HK-2 (cell line): ENCODE measurements around the gene DUT.
A peak's percentile ranks its signal among the peaks of the same experiment; 100 is the strongest.
"Not testable (repeated sequence)": the region's sequence is repeated elsewhere in the genome, so short reads cannot be mapped to it uniquely, and the experiment has no call there.

Experiments
- DNase-seq: peaks from one replicate; pipeline ENCODE4 v3.0.0-alpha.2; 2018; ENCODE audit not compliant: unreplicated experiment

The DUT gene

GRCh38 chr15:48330855-48331795 is at the start of gene DUT:
Gene DUT, plus strand, starts transcription at chr15:48331429. Its CDS starts 87 bp downstream, at chr15:48331516.
- DNase-seq = peak; percentile 77

DNA sequence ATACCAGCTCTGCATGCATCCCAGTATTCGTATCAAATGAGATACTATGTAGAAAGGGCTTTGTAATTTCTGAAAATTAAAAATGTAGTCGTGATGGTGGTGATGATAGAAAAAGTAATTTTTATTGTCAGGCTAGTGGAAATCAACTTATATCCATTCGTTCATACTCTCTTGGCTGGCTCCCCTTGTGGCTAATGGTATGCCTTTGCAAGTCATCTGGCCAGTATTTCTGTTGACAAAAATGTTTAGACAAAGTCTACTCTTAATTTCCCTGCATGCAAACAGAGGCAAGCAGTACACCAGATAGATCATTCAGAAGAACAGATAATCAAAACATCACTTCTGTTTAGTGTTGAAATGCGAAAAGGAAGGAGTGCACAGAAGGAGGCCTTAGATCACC is 49.6 kb upstream of the DUT start:
- no peak for DNase-seq

DNA sequence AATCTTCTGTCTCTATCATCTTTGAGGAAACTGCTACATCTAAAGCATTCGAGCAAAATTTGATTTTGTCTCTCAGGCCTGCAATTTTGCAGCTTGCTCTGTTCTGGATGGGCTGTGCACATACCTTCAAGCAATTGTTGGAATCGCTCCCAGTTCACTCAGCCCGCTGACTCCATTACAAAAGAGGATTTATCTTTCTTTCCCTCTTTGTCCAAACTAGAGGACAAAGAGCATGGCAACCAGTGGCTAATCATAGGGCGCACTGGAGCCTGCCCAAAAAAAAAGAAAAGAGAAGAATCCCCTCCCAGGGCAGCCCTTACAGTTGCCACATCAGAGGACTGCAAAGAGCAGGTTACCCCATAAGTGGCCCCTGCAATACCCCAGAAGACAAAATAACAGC is 49.0 kb upstream of the DUT start:
- no peak for DNase-seq

DNA sequence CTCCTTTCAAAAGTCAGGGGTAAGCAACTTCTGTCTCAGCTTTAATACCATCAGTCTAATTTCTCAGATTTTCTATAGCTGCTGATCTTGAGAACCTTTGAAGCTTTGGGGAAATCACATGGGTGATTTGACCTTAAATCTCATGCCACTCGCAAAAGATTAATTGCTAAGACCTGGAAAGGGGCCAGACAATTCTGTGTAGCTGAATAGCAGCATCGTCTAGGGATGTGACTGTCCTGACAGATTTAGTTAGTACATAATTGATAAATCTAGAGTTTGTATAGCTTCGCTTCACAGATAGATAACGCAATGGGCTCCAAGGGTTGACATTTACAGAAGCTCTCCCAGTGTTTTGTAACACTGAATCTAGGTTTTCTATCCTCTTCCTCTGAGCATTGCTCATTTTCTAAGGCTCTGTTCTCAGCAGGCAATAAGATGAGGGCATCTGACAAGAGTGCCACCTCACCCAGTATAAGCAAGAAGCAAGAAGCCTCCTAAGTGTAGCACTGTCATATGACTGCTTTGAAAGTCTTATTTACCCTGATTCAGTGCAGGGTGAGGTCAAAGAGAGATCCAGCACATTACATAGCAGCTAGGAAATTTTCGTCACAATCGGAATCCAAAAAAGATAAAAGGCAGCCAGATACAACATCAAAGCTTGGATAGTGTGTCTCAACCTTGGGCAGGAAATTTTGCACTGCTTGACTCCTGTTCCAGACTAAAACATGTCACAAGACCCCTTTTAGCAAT is 47.7 kb upstream of the DUT start:
- no peak for DNase-seq

DNA sequence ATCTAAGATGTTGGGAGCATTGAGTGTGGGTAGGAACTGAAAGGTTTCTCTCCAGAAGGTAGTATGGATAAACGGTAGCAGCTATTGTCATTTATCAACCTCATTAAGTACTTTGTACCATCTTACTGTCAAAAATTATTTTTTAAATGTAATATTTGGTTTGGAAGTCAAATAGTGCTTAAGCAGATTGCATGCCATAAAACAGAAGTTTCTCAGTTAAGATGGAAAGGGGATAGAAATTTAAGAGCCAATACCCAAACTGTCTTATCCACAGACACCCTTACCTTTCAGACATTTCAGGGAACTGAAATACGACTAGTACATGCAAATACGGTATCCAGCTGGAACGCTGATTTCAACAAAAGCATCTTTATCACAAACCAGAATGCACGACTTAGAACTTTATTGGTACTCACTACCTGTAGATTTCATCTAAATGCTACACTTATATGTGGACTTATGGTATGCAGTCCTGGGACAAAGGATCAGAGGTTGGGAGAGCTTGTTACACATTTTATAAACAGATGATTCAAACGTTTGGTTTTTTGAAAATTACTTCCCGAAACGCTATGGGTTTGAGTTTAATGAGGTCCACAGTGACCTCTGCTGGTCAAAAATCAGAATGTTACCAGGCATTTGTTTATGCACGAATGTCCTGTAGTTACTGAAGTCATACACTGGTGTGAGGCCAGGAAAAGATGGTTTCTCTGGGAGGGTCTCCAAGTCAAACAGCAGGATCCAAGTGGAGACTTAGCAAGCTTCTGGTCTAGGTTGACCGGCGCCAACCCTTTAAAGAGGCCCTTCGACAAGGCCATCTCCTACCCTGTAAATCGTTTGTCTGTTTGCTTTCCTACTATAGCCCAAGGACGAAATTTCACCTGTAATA is 45.7 kb upstream of the DUT start:
- peak; percentile 13 for DNase-seq

GRCh38 chr15:48289628-48290027 is 41.6 kb upstream of the DUT start:
- no peak for DNase-seq

GRCh38 chr15:48292458-48292857 is 38.8 kb upstream of the DUT start:
- DNase-seq = no peak

- no peak for DNase-seq
Observed at GRCh38 chr15:48297668-48298067, 33.6 kb upstream of the DUT start.

GRCh38 chr15:48298914-48299313 is 32.3 kb upstream of the DUT start:
- no peak for DNase-seq

DNA sequence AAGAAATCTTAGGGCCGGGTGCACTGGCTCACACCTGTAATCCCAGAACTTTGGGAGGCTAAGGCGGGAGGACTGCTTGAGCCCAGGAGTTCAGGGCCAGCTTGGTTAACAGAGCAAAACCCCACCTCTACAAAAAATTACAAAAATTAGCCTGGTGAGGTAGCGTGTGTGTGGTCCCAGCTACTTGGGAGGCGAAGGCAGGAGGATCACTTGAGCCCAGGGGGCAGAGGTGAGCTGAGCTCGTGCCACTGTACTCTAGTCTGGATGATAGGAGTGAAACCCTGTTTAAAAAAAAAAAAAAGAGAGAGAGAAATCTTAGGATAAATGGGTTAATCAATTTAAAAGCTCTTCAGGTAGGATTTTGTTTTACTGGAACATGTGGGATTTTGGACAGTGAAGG is 31.2 kb upstream of the DUT start:
- no peak for DNase-seq

DNA sequence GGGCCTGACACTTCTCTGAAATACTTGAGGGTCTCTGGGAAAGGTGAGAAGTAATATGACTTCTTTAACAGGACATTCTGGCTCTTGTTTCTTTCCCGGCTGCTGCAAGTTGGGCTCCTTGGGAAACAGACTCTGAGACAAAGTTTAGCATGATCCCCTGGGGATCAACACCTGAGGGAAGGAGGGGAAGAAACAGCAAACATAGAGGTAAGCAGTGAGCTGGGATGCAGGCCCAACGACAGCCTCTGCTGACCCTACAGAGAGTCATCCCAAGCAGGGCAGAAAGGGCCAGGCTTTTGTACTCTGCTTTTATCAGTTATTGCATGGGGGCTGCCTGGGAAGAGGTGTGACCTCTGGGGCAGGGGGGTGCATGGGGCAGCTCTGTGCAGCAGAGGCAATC is 26.8 kb upstream of the DUT start:
- DNase-seq = no peak

DNA sequence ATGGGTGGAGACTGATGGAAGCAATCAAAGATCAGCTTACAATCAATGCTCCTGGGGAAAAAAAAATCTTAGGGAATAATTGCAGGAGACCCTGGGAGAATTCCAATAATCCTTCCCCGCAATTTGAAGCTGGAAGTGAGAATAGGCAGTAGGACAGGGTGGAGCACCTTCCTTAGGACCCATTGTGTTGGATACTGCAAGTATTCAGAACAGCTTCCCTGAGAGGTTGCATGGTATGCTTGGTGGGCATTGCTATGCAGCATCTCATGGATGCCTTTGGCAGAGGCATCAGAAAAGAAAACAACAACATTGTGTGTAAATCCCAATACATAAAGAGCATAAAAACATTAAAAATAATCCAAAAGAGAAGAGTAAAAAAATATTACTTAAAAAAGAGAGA is 24.6 kb upstream of the DUT start:
- no peak for DNase-seq

DNA sequence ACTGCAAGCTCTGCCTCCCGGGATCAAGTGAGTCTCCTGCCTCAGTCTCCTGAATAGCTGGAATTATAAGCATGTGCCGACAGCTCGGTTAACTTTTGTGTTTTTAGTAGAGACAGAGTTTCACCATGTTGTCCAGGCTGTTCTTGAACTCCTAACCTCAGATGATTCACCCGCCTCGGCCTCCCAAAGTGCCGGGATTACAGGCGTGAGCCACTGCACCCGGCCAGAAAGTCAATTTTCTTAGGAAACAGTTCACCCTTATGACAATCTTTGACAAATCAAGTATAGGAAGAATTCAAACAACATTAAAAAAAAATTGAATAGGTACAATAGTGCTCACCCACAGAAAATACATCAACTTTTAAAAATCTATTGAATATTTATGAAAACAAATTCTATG is 23.6 kb upstream of the DUT start:
- no peak for DNase-seq

DNA sequence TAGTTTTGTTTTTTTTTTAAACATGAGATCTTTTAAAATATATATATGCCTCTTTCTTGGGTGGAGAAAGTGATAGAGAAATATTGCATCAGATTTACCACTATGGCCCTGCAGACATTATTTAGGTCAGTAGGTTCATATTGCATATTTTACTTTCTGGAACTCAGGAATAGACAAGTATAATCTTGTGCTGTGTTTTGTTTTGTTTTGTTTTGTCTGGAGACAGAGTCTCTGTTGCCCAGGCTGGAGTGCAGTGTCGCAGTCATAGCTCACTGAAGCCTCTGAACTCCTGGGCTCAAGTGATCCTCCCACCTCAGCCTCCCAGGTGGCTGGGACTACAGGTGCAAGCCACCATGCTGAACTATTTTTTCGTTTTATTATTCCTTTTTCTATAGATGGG is 21.5 kb upstream of the DUT start:
- DNase-seq = no peak

- no peak for DNase-seq
Observed at GRCh38 chr15:48313216-48313615, 18.0 kb upstream of the DUT start.

DNA sequence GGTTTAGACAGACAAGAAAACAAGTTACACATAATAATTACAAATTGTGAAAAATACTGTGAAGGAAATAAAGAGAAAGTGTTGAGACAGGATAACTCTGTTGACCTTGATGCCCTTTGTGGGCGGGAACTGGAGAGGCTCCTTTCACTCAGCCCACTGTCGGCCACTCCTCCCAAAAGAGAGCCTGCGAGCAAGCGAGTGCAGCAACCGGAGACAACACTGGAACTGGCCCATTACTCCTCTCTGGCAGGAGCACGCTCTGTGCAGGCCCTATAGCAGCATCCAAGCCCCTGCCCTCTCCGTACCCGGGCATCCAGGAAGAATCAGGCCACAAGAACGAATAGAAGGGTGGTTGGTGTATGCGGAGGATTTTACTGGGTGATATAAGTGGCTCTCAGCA is 16.2 kb upstream of the DUT start:
- no peak for DNase-seq

- no peak for DNase-seq
Observed at GRCh38 chr15:48317221-48317620, 14.0 kb upstream of the DUT start.

DNA sequence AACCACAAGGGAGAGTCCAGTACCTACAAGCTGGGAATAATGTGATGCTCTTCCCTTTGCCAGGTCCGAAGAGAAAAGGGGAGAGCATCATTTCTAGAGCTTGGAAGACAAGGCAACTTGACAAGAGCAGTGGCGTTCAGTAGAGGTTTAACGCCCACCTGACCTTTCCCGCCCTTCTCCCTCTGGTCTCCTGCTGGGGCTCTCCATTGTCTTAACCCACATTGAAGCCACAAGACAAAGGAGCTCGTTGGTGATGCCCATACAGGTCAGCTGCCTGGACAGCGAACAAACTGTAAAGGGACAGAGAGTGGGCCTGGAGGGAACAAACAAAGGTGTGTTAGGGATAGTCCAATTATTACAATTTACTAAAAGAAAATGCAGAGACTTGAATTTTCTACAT is 13.1 kb upstream of the DUT start:
- no peak for DNase-seq

DNA sequence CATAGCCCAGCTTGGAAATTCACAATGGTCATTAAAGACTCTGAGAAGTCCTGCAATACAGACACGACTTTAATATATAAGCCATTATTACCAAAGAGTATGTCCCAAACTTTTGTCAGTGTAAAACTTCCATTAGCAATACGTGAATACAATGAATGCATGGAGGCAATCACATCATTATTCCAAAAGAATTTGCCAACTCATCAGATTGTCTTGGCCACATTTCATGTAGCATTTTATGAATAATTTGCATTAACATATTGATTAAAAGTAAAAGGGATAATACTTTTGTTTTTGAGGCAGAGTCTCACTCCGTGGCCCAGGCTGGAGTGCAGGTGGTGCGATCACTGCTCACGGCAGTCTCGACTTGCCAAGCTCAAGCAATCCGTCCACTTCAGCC is 7.9 kb upstream of the DUT start:
- DNase-seq = no peak

DNA sequence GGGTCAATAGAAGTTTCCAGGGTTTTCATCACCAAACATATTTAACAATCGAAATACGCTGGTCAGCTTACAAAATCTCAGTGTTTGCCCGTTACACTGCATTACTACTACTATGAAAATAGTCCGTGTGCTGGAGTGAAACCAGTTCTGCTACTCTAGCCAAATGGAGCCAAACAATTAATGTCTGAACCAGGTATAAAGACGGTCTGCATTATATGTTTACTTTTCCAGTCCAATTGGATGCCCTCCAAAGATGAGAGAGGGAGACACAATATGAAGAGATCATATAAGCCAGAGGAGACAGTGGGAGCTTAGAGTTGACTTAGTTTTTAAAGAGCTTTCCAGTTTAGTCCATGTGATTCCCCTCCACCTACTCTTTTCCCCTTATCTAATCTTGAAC is 6.3 kb upstream of the DUT start:
- DNase-seq = no peak

GRCh38 chr15:48325400-48325799 is 5.8 kb upstream of the DUT start:
- DNase-seq = no peak

DNA sequence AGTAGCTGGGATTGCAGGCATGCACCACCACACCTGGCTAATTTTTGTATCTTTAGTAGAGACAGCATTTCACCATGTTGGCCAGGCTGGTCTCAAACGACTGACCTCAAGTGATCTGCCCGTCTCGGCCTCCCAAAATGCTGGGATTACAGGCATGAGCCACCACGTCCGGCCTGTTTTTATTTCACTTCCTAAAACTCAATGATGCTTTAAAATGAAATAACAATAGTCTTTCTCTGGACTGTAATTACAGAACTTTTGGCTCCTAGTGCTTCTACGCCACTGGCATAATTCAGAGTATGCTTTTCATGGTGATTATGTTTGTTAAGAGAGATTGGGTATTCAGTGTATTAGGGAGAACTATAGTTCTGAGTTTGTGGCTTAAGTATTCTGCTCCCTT is 5.0 kb upstream of the DUT start:
- DNase-seq = not testable (repeated sequence)
